Coronary artery (tissue), 2 donors: ENCODE results near the gene SLC27A2.
"Not testable (repeated sequence)": the region's sequence is repeated elsewhere in the genome, so short reads cannot be mapped to it uniquely, and the experiment has no call there.

Experiments used
- DNase-seq: peaks from one replicate; pipeline ENCODE4 v3.0.0-alpha.2; 2017; ENCODE audit warnings: low spot score
- H3K27ac ChIP-seq, 2 donors: fragments of 200-600 bp; sonication (generic); one replicate each; pipeline ENCODE4 v1.5.1; 2016 to 2019
- H3K4me3 ChIP-seq: fragments of 200-600 bp; sonication (generic); 2 replicates; pipeline ENCODE4 v1.5.1; 2016; ENCODE audit warnings: mild to moderate bottlenecking, moderate library complexity
- CTCF ChIP-seq: fragments of 200-600 bp; sonication (generic); IDR thresholded peaks from one replicate; pipeline ENCODE4 v1.5.1; 2019; ENCODE audit warnings: antibody characterized with exemption

SLC27A2 gene

GRCh38 chr15:50163719-50164410 lies 18.1 kb upstream of the SLC27A2 start:
- Histone ChIP-seq H3K27ac (no peak overlapping the region), H3K4me3 (no peak overlapping the region)
- no peak for DNase-seq
- TF ChIP-seq CTCF: no peak

GRCh38 chr15:50164458-50164857 lies 17.5 kb upstream of the SLC27A2 start:
- Histone ChIP-seq H3K4me3 (no peak overlapping the region), H3K27ac (no peak overlapping the region)
- no peak for DNase-seq
- no peak for TF ChIP-seq CTCF

- no peak for DNase-seq
- H3K27ac ChIP-seq: no peak overlapping the region
- TF ChIP-seq CTCF: no peak
- H3K4me3 ChIP-seq: no peak overlapping the region
Observed at GRCh38 chr15:50166216-50166615, 15.8 kb upstream of the SLC27A2 start.

GRCh38 chr15:50167110-50167509 lies 14.9 kb upstream of the SLC27A2 start:
- H3K4me3 ChIP-seq: no peak overlapping the region
- H3K27ac ChIP-seq: no peak overlapping the region
- DNase-seq: no peak
- no peak for TF ChIP-seq CTCF

GRCh38 chr15:50168379-50168778 lies 13.6 kb upstream of the SLC27A2 start:
- no peak overlapping the region for H3K27ac ChIP-seq
- TF ChIP-seq CTCF: no peak
- no peak overlapping the region for H3K4me3 ChIP-seq
- no peak for DNase-seq

GRCh38 chr15:50168783-50169411 lies 13.1 kb upstream of the SLC27A2 start:
- DNase-seq: no peak
- Histone ChIP-seq H3K27ac (no peak overlapping the region), H3K4me3 (no peak overlapping the region)
- TF ChIP-seq CTCF: no peak

GRCh38 chr15:50172360-50172895 lies 9.6 kb upstream of the SLC27A2 start:
- not testable (repeated sequence) for H3K27ac ChIP-seq, H3K4me3 ChIP-seq, DNase-seq
